Right atrium auricular region (tissue), 2 donors: ENCODE measurements around the gene MSRB3. TPM values are rescaled to one million over a fixed set of nuclear protein-coding genes. Genes with fewer than 3 reads are reported as not detected.

Experiments used
- DNase-seq: peaks from one replicate; pipeline ENCODE4 v3.0.0-alpha.2; 2019; ENCODE audit warnings: low spot score
- H3K27ac ChIP-seq, 2 donors: fragments of 200-600 bp; sonication (generic); 1 replicate in 1 of 2; 2 replicates in 1 of 2; pipeline ENCODE4 v1.5.1; 2016 to 2019
- H3K27me3 ChIP-seq, 2 donors: fragments of 200-600 bp; sonication (generic); one replicate each; pipeline versions ENCODE4 v1.5.1 to v1.6.0; 2017 to 2019
- H3K36me3 ChIP-seq: fragments of 200-600 bp; sonication (generic); one replicate; pipeline ENCODE4 v1.5.1; 2016
- H3K4me1 ChIP-seq, 2 donors: fragments of 200-600 bp; sonication (generic); one replicate each; pipeline versions ENCODE4 v1.5.1 to v1.6.0; 2017 to 2019
- H3K4me3 ChIP-seq, 2 donors: fragments of 200-600 bp; sonication (generic); 1 replicate in 1 of 2; 2 replicates in 1 of 2; pipeline ENCODE4 v1.5.1; 2017 to 2019; ENCODE audit warnings: mild to moderate bottlenecking in 1 of 2, moderate library complexity in 1 of 2
- H3K9me3 ChIP-seq, 2 donors: fragments of 200-600 bp; sonication (generic); one replicate each; pipeline ENCODE4 v1.5.1; 2019
- total RNA-seq, 2 donors: library from RNA; depleted of rRNA; stranded (reverse); fragments of >200 nt; gene quantifications; one replicate each; pipeline ENCODE4 v1.1.0, GENCODE V29; 2016
- TF ChIP-seq, protein P1 (sequence below), 2 donors: fragments of 200-600 bp; sonication (generic); IDR thresholded peaks; one replicate each; pipeline ENCODE4 v1.5.1; 2019; ENCODE audit warnings: antibody characterized with exemption in 2 of 2

The MSRB3 gene
- total RNA-seq, 2 donors from 2014 or later = 98.3 to 108 TPM

DNA sequence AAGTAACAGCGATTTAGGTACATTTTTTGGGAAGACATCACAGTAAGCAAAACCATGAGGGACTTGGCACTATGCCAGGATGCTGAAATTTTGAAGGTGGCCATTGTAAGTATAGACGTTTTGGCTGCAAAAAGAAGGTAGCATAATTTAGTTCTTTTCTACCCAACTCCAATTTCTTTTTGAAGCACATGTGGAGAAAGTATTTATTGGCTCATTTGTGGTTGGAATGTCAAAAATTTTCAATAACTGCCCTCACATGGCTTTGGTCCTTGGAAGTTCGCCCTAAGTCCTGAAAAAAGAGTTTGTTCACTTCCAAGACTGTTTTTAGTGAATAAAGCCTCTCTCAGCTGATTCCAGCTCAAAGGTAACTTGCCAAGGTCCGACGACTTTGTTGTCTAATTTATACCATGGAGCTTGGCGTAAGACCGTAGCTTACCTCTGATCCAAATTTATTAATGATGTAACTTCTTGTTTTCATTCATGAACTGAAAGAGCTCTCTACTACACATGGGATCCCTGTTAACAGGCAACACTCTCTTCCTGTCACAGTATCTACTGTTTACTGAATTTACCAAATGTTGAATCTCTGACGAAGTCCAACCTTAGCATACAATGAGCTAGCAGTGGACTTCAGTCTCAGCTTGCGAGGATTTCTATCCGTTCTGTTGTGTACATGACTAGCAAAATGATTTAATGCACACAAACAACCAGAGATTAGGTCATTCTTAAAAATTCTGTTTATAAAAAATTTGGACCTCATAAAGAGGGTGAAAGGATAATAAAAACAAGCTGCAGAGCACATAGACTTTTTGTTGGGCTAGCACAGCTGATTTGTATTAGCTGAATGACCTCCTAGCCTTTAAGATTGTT is 49.0 kb downstream of the MSRB3 start:
- TF ChIP-seq, protein P1, sequence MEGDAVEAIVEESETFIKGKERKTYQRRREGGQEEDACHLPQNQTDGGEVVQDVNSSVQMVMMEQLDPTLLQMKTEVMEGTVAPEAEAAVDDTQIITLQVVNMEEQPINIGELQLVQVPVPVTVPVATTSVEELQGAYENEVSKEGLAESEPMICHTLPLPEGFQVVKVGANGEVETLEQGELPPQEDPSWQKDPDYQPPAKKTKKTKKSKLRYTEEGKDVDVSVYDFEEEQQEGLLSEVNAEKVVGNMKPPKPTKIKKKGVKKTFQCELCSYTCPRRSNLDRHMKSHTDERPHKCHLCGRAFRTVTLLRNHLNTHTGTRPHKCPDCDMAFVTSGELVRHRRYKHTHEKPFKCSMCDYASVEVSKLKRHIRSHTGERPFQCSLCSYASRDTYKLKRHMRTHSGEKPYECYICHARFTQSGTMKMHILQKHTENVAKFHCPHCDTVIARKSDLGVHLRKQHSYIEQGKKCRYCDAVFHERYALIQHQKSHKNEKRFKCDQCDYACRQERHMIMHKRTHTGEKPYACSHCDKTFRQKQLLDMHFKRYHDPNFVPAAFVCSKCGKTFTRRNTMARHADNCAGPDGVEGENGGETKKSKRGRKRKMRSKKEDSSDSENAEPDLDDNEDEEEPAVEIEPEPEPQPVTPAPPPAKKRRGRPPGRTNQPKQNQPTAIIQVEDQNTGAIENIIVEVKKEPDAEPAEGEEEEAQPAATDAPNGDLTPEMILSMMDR (IDR thresholded peaks at IDR 0.05) = no peak
- Histone ChIP-seq H3K4me3 (no peak overlapping the region), H3K9me3 (no peaks in the 10 kb centered on the region), H3K27me3 (no peaks in the 10 kb centered on the region), H3K4me1 (peaks cover 0 to 14% of the 10 kb centered on the region in 2 donors), H3K36me3 (peaks cover 17% of the 10 kb centered on the region), H3K27ac (peak overlapping the region in 1 of 2 donors; percentile 8)
- DNase-seq = no peak

DNA sequence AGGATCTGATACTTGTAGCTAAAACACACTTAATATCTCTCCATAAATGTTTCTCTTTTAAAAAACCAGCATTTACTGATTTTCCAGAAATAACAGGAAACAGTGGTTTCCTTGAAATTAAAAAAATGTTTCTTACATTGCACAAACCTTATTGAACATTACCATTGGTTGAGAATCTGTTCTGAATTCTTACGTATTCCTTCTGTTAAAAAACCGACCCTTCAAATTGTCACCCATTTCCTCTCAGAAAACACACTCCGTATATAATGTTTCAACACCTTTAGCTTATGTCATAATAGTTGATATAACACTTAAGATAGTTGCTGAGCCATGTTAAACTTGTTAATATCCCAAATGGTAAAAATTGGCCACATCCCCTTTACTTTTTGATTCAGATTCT is 51.2 kb downstream of the MSRB3 start:
- H3K4me1 ChIP-seq = peaks cover 0 to 18% of the 10 kb centered on the region in 2 donors
- no peak for DNase-seq
- no peak overlapping the region for H3K4me3 ChIP-seq
- H3K36me3 ChIP-seq = peaks cover 17% of the 10 kb centered on the region
- no peaks in the 10 kb centered on the region for H3K9me3 ChIP-seq
- H3K27me3 ChIP-seq = no peaks in the 10 kb centered on the region
- TF ChIP-seq, protein P1 (IDR thresholded peaks at IDR 0.05) = no peak
- no peak overlapping the region for H3K27ac ChIP-seq

DNA sequence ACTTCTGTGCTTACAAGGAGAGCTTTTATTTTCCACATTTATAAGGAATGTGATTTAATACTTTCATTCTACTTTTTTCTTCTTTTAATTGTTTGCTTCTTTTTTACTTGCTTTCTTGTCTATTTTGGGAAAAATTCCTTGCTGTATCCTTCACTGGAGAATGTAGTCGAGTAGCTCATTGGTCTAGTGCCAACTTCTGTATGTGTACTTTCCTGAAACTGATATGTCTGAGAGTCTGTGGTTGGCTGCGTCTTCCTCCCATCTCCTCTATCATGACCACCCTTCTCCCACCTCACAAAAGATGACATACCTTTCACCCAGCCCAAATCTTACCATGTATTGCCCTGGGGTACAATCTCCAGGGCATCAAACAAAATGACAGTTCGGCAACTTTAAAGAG is 51.8 kb downstream of the MSRB3 start:
- H3K36me3 ChIP-seq = peaks cover 17% of the 10 kb centered on the region
- peaks cover 0 to 21% of the 10 kb centered on the region in 2 donors for H3K4me1 ChIP-seq
- TF ChIP-seq, protein P1 (IDR thresholded peaks at IDR 0.05) = no peak
- no peaks in the 10 kb centered on the region for H3K27me3 ChIP-seq
- H3K9me3 ChIP-seq = no peaks in the 10 kb centered on the region
- DNase-seq = no peak
- no peak overlapping the region for H3K27ac ChIP-seq
- no peak overlapping the region for H3K4me3 ChIP-seq

DNA sequence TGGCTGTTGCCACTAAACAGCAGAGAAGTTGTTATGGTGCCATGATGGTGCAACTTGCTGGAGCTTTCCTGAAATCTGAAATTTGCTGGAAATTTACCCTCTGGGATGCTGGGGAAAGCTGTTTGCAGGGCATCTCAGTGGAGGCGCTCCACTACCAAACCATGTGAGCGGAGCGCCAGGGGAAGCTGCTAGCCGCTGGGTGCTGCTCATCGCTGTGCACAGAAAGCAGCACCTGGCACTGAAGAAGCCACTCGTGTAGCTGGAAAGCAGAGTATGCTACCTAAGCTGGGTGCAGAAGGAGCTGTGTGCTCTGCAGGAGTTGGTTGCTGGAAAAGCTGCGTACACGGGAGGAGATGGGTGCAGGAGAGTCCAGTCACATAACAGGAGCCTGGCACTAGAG is 53.0 kb downstream of the MSRB3 start:
- TF ChIP-seq, protein P1 (IDR thresholded peaks at IDR 0.05) = no peak
- Histone ChIP-seq H3K27me3 (no peaks in the 10 kb centered on the region), H3K4me3 (no peak overlapping the region), H3K4me1 (peaks cover 0 to 22% of the 10 kb centered on the region in 2 donors), H3K36me3 (peaks cover 17% of the 10 kb centered on the region), H3K27ac (no peak overlapping the region), H3K9me3 (no peaks in the 10 kb centered on the region)
- no peak for DNase-seq

DNA sequence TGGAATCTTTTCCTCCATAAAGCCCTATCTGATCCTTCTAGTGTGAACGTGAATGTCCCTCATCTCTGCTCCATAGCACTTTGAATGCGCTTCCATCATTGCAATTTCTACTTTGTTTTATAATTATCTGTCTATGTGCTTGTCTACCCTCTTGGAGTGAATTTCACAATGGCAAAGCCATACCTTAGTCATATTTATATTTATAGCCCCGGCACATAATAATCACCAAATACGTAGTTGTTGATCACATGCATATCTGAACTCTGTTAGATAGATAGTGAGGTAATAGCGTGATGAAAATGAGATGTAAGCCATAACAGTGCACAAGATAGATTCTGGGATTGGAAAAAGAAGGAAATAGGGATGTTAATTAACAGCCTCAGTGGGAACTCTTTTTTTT is 55.2 kb downstream of the MSRB3 start:
- TF ChIP-seq, protein P1 (IDR thresholded peaks at IDR 0.05) = no peak
- peaks cover 17% of the 10 kb centered on the region for H3K36me3 ChIP-seq
- H3K27me3 ChIP-seq = no peaks in the 10 kb centered on the region
- no peaks in the 10 kb centered on the region for H3K9me3 ChIP-seq
- no peak for DNase-seq
- H3K4me1 ChIP-seq = peaks cover 0 to 12% of the 10 kb centered on the region in 2 donors
- no peak overlapping the region for H3K4me3 ChIP-seq
- no peak overlapping the region for H3K27ac ChIP-seq
